K562 (cell line): ENCODE data around the gene RRAD. TPM values are rescaled to one million over a fixed set of nuclear protein-coding genes. Genes with fewer than 3 reads are reported as not detected.

Source experiments
- ATAC-seq: fragments of 200-7000 bp; cut with Tn5 transposase; 3 replicates; pipeline ENCODE4 v1.9.1; 2020; ENCODE audit warnings: moderate library complexity
- BruUV-seq: library from RNA; stranded (reverse); fragments of 400-500 nt; replicated peaks from 2 replicates; lab custom pipeline; 2021; lab: Mats Ljungman, UMichigan
- CTCF ChIA-PET: fragments of 300-600 bp; formaldehyde crosslinking; extraction: SDS; loops from one replicate; lab custom pipeline; 2021; ENCODE audit warnings: low intra/inter-chr PET ratio; lab: Yijun Ruan, JAX
- POLR2A ChIA-PET: fragments of 300-600, 350-650 bp; sonication (Branson Sonifier 250); formaldehyde crosslinking; extraction: SDS; loops from one replicate; lab custom pipeline; 2021; ENCODE audit warnings: antibody characterized with exemption, inconsistent platforms; lab: Yijun Ruan, JAX
- DNase-seq, 4 experiments: peaks; one replicate each; pipeline versions ENCODE4 v3.0.0 to v3.0.0-alpha.2; 2011 to 2018; ENCODE audit warnings: low spot score in 3 of 4, mixed read lengths in 3 of 4; ENCODE audit errors: extremely low read depth in 1 of 4
- FAIRE-seq: peaks from 2 replicates; lab custom pipeline; 2011; peaks lifted over from hg19 to GRCh38; lab: Jason Lieb, UNC
- H2AFZ ChIP-seq: 2 replicates; pipeline ENCODE4 v1.6.0; 2011; ENCODE audit warnings: low read depth, low read length, control low read depth, inconsistent platforms
- H3K27ac ChIP-seq: fragments of 200-600 bp; 3 replicates; pipeline ENCODE4 v1.8.0; 2011; ENCODE audit warnings: low read depth, mild to moderate bottlenecking, control low read depth, inconsistent platforms, low read length, moderate library complexity, mixed read lengths; ENCODE audit errors: extremely low read depth
- H3K27me3 ChIP-seq, 2 experiments: fragments of 300-600 bp in 1 of 2; 2 replicates in 1 of 2; 3 replicates in 1 of 2; pipeline versions ENCODE4 v1.6.0 to v1.8.0; 2011; ENCODE audit warnings: inconsistent platforms in 2 of 2, low read length in 2 of 2, mild to moderate bottlenecking in 1 of 2, mixed read lengths in 1 of 2, moderate library complexity in 1 of 2; ENCODE audit not compliant: control insufficient read depth in 2 of 2, insufficient read depth in 2 of 2
- H3K36me3 ChIP-seq: fragments of 300-600 bp; 3 replicates; pipeline ENCODE4 v1.8.0; 2011; ENCODE audit warnings: mild to moderate bottlenecking, low read length, inconsistent platforms; ENCODE audit not compliant: control insufficient read depth, insufficient read depth
- H3K4me1 ChIP-seq, 2 experiments: fragments of 200-600 bp in 1 of 2; replicated peaks in 1 of 2; 2 replicates in 1 of 2; 3 replicates in 1 of 2; pipeline versions ENCODE4 v1.5.1 to v1.8.0; 2011; ENCODE audit warnings: inconsistent platforms in 2 of 2, low read length in 2 of 2, mild to moderate bottlenecking in 1 of 2, mixed read lengths in 1 of 2, moderate library complexity in 1 of 2; ENCODE audit not compliant: control insufficient read depth in 2 of 2, insufficient read depth in 2 of 2
- H3K4me2 ChIP-seq: 2 replicates; pipeline ENCODE4 v1.6.1; 2011; ENCODE audit warnings: low read length, control low read depth, inconsistent platforms, mixed read lengths; ENCODE audit not compliant: insufficient read depth
- H3K4me3 ChIP-seq: fragments of 200-600 bp; sonication (generic), shearing (Covaris generic); 2 replicates; pipeline ENCODE4 v1.5.1; 2016; ENCODE audit warnings: control low read depth, inconsistent platforms
- H3K79me2 ChIP-seq: fragments of 200-600 bp; 3 replicates; pipeline ENCODE4 v1.8.0; 2011; ENCODE audit warnings: low read length, inconsistent platforms; ENCODE audit not compliant: control insufficient read depth, insufficient read depth
- H3K9ac ChIP-seq, 2 experiments: 2 replicates each; pipeline versions ENCODE4 v1.6.0 to v1.6.1; 2011; ENCODE audit warnings: low read depth in 2 of 2, low read length in 2 of 2, control low read depth in 1 of 2, inconsistent platforms in 1 of 2, mild to moderate bottlenecking in 1 of 2, mixed read lengths in 1 of 2; ENCODE audit not compliant: insufficient read depth in 1 of 2
- H3K9me1 ChIP-seq: one replicate; pipeline ENCODE4 v1.6.0; 2011; ENCODE audit warnings: inconsistent platforms, mild to moderate bottlenecking, low read length, moderate library complexity; ENCODE audit not compliant: control insufficient read depth, insufficient read depth
- H3K9me3 ChIP-seq: replicated peaks from 2 replicates; pipeline ENCODE4 v1.5.1; 2011; ENCODE audit warnings: low read depth, low read length, inconsistent platforms; ENCODE audit not compliant: control insufficient read depth, insufficient read depth
- H4K20me1 ChIP-seq: replicated peaks from 2 replicates; pipeline ENCODE4 v1.6.1; 2011; ENCODE audit warnings: low read length, inconsistent platforms, mixed read lengths; ENCODE audit not compliant: control insufficient read depth, insufficient read depth
- FOSL1 ChIP-seq: fragments of 200-800 bp; sonication (Bioruptor generic); conservative IDR thresholded peaks from 2 replicates; pipeline ENCODE4 v1.6.1; 2016; ENCODE audit warnings: missing genetic modification characterization, missing compliant biosample characterization
- FUS ChIP-seq: fragments of 200-400 bp; formaldehyde crosslinking; optimal IDR thresholded peaks from 2 replicates; pipeline ENCODE3; 2017; ENCODE audit warnings: low read depth, low read length
- PHF8 ChIP-seq: fragments of 200-600 bp; sonication (generic); IDR thresholded peaks from 2 replicates; pipeline ENCODE4 v1.6.1; 2012; ENCODE audit warnings: mixed run types, mild to moderate bottlenecking, inconsistent platforms, low read length, moderate library complexity, borderline replicate concordance
- YY1 ChIP-seq, 3 experiments: IDR thresholded peaks; 2 replicates each; pipeline ENCODE4 v1.6.1; 2011; ENCODE audit warnings: low read length in 2 of 3, mild to moderate bottlenecking in 2 of 3, moderate library complexity in 2 of 3, borderline replicate concordance in 1 of 3, control low read depth in 1 of 3, low read depth in 1 of 3; ENCODE audit not compliant: insufficient read depth in 3 of 3, insufficient replicate concordance in 2 of 3, control insufficient read depth in 1 of 3, insufficient read length in 1 of 3; ENCODE audit errors: extremely low read depth in 1 of 3
- ZNF561 ChIP-seq: fragments of 450-650 bp; formaldehyde crosslinking; conservative IDR thresholded peaks from 2 replicates; pipeline ENCODE4 v1.4.0; 2020; ENCODE audit warnings: mild to moderate bottlenecking, moderate library complexity
- WGBS: fragments of 100-300 bp; shearing (Covaris generic); methylation state at CpG from one replicate; pipeline ENCODE4 v1.1.6; 2016; ENCODE audit warnings: low coverage, mixed read lengths; ENCODE audit not compliant: insufficient coverage; ENCODE audit errors: missing lambda C conversion rate; 5-methylcytosine and 5-hydroxymethylcytosine counted together
- in situ Hi-C: fragments of 300-500 bp; cut with MboI; formaldehyde crosslinking; loops from 4 replicates; pipeline ENCODE4 v1.15.0; 2018; ENCODE audit warnings: inconsistent platforms, mixed read lengths
- intact Hi-C: fragments of 100-400 bp; cut with micrococcal nuclease; formaldehyde crosslinking; loops from 2 replicates; pipeline ENCODE4 v1.14.2; 2022
- polyA plus RNA-seq, 8 experiments: library from polyadenylated mRNA; depleted of rRNA in 4 of 8; stranded (reverse) in 5 of 8; unstranded in 3 of 8; fragments of >200 nt; fragmentation: Nextera tagmentation in 2 of 8; fragmentation: Illumina TruSeq in 1 of 8; extraction: Ambion mirVana in 2 of 8; extraction: Trizol in 1 of 8; gene quantifications; 2 replicates each; pipeline versions ENCODE4 v1.2.1 to v1.2.3, GENCODE V29; 2011 to 2014; ENCODE audit warnings: inconsistent platforms in 1 of 8, missing spikeins in 1 of 8
- total RNA-seq, 7 experiments: library from RNA; depleted of rRNA in 6 of 7; stranded (reverse); fragments of >200 nt in 6 of 7; fragmentation: Illumina TruSeq in 2 of 7; extraction: Trizol in 2 of 7; gene quantifications; 2 replicates each; pipeline versions ENCODE4 v1.2.1 to v1.2.3, GENCODE V29; 2011 to 2021; ENCODE audit warnings: low replicate concordance in 1 of 7
- TF ChIP-seq, protein P1 (sequence below): IDR thresholded peaks from 2 replicates; pipeline ENCODE4 v1.6.1; 2011; ENCODE audit warnings: borderline replicate concordance, low read depth, mild to moderate bottlenecking, moderate library complexity, low read length; ENCODE audit not compliant: insufficient read depth, poor library complexity, severe bottlenecking

RRAD gene
- total and polyA plus RNA-seq, 9 of the 15 experiments (the other 6 are each of a cell fraction or from before 2014, with no cell fraction given): 0.09 to 0.20 (median 0.13) TPM; not detected in 5

DNA sequence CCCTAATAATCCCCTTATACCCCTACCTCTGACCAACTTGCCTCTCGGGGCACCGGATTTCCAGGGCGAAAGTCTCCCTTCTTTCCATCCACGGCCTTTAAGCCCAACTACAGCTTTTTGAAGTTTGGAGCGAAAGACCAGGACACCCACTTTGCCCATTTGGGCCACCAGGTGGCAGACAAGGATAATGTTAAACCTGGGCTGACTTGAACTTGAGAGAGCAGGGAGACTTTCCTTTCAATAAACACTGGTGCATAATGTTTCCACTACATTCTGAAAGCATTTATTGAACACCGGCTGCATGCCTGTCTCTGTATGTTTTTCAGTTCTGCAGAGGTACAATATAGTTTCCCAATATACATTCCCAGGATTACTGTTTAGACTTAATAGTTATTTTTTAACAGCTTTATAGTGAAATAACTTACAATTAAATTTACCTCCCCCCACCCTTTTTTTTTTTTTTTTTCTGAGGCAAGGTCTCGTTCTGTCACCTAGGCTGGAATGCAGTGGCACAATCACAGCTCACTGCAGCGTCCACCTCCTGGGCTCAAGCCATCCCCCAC lies 28.8 kb upstream of the RRAD start (continued):
- TF ChIP-seq, protein P1, sequence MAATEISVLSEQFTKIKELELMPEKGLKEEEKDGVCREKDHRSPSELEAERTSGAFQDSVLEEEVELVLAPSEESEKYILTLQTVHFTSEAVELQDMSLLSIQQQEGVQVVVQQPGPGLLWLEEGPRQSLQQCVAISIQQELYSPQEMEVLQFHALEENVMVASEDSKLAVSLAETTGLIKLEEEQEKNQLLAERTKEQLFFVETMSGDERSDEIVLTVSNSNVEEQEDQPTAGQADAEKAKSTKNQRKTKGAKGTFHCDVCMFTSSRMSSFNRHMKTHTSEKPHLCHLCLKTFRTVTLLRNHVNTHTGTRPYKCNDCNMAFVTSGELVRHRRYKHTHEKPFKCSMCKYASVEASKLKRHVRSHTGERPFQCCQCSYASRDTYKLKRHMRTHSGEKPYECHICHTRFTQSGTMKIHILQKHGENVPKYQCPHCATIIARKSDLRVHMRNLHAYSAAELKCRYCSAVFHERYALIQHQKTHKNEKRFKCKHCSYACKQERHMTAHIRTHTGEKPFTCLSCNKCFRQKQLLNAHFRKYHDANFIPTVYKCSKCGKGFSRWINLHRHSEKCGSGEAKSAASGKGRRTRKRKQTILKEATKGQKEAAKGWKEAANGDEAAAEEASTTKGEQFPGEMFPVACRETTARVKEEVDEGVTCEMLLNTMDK: peak; percentile 46
- no peak for TF ChIP-seq FUS
- no peak for TF ChIP-seq ZNF561 (CRISPR knock-in tag)

DNA sequence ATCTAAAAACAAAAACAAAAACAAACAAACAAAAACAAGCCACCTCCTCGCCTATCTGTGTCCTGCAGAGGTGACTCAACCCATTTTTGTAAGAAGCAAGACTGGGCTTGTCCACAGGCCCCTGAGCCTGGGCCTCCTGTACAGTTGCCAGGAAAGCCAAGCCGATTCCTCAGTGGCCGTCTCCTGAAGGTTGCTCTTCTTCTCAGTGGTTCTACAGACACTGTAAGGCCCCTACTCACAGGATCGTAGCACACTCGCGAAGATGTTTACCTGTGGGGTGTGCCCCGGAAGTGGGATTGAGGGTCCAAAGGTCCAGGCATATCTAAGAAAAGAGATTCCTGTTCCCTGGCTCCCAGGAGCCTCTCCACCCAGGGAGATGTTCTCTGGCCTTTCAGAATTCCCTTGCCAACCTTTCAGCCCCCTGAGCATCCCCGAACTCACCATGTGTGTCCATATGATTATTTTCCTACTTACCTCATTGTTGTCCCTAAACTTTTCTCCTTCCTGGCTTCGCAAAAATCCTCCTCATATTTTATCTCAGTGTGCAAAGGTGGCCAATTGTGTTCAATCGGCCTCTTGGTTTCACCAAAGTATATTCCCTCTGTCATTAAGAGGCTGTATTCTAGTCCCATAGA lies 28.2 kb upstream of the RRAD start:
- TF ChIP-seq YY1 (IDR thresholded peaks at IDR 0.05; ENCODE audit: borderline replicate concordance in 1 of 3, control insufficient read depth in 1 of 3, extremely low read depth in 1 of 3, insufficient read depth in 3 of 3, insufficient read length in 1 of 3, insufficient replicate concordance in 2 of 3, low read depth in 1 of 3, low read length in 2 of 3) (no peak), FOSL1 (tag) (peak; percentile 72), PHF8 (peak; percentile 10; the same call in 1 of the 2 replicates)
- TF ChIP-seq, all 486 proteins: peak for 2
- H2AFZ ChIP-seq: peak overlapping the region; percentile 84
- ATAC-seq (peak; percentile 38; the same call in 1 of the 3 replicates), DNase-seq (no peak), FAIRE-seq (no peak)
- ChIA-PET POLR2A (interaction anchor here (0.6 to 1.5 kb wide), 5 partner anchors 10 to 445 kb away, joined by 3 read pairs; no protein-coding TSS in a partner anchor), CTCF (interaction anchor here (0.6 to 2.0 kb wide), 6 partner anchors 11 to 147 kb away, joined by 3 to 12 read pairs (median 6); no protein-coding TSS in a partner anchor)
- H4K20me1 ChIP-seq: no peaks in the 10 kb centered on the region
- H3K36me3 ChIP-seq: no peaks in the 10 kb centered on the region
- in situ Hi-C loops: loop anchor here (25.0 kb wide), 2 partner anchors 209 to 459 kb away; partner anchors contain the start of genes B3GNT9, FBXL8, HSF4 and NOL3
- intact Hi-C loops: loop anchor here (2.0 to 10.0 kb wide), 6 partner anchors 23 to 511 kb away; partner anchors contain the start of genes FBXL8, FHOD1, MATCAP1 and SLC9A5
- H3K4me3 ChIP-seq: no peak overlapping the region
- BruUV-seq: no TSS peak
- no peak overlapping the region for H3K4me2 ChIP-seq
- peaks cover 2% of the 10 kb centered on the region for H3K9me3 ChIP-seq
- no peaks in the 10 kb centered on the region for H3K79me2 ChIP-seq
- peak overlapping the region; percentile 31 to 38; a peak in 2 of 4 replicates for H3K9ac ChIP-seq
- 25% methylated on average over 10 of the region's 10 CpGs for WGBS
- no peaks in the 10 kb centered on the region for H3K9me1 ChIP-seq
- no peak overlapping the region for H3K27ac ChIP-seq
- peaks cover 4 to 7% of the 10 kb centered on the region in 2 experiments; a peak in 2 of 5 replicates for H3K4me1 ChIP-seq
- no peaks in the 10 kb centered on the region for H3K27me3 ChIP-seq
